BE2C (cell line): ENCODE results near the gene WDR11.

Source experiments
- DNase-seq: peaks from one replicate; pipeline ENCODE4 v3.0.0-alpha.2; 2020
- H3K27me3 ChIP-seq: fragments of 250-450 bp; sonication (Bioruptor Pico); 2 replicates; pipeline ENCODE4 v1.5.1; 2020; ENCODE audit warnings: mild to moderate bottlenecking
- H3K36me3 ChIP-seq: fragments of 250-450 bp; sonication (Bioruptor Pico); 2 replicates; pipeline ENCODE4 v1.5.1; 2020; ENCODE audit warnings: mild to moderate bottlenecking
- H3K4me1 ChIP-seq: fragments of 250-450 bp; sonication (Bioruptor Pico); 2 replicates; pipeline ENCODE4 v1.5.1; 2020
- H3K4me3 ChIP-seq: 2 replicates; pipeline ENCODE4 v1.5.1; 2011; ENCODE audit warnings: low read depth, low read length
- H3K9me3 ChIP-seq: fragments of 250-450 bp; sonication (Bioruptor Pico); 2 replicates; pipeline ENCODE4 v1.5.1; 2020
- CTCF ChIP-seq: IDR thresholded peaks from 2 replicates; pipeline ENCODE4 v1.5.1; 2012; ENCODE audit warnings: mild to moderate bottlenecking, low read depth, low read length

The WDR11 gene

GRCh38 chr10:120827251-120827875 lies 23.8 kb upstream of the WDR11 start:
- Histone ChIP-seq H3K4me3 (no peak overlapping the region), H3K36me3 (no peaks in the 10 kb centered on the region), H3K9me3 (no peaks in the 10 kb centered on the region), H3K27me3 (no peaks in the 10 kb centered on the region), H3K4me1 (no peaks in the 10 kb centered on the region)
- no peak for TF ChIP-seq CTCF
- DNase-seq, result no peak

GRCh38 chr10:120828763-120829319 lies 22.3 kb upstream of the WDR11 start:
- Histone ChIP-seq H3K4me3 (no peak overlapping the region), H3K9me3 (no peaks in the 10 kb centered on the region), H3K36me3 (no peaks in the 10 kb centered on the region), H3K4me1 (no peaks in the 10 kb centered on the region), H3K27me3 (no peaks in the 10 kb centered on the region)
- TF ChIP-seq CTCF, result no peak
- DNase-seq, result no peak

GRCh38 chr10:120832106-120832505 lies 19.1 kb upstream of the WDR11 start:
- no peaks in the 10 kb centered on the region for H3K4me1 ChIP-seq
- no peaks in the 10 kb centered on the region for H3K36me3 ChIP-seq
- no peak for TF ChIP-seq CTCF
- no peaks in the 10 kb centered on the region for H3K27me3 ChIP-seq
- no peaks in the 10 kb centered on the region for H3K9me3 ChIP-seq
- no peak for DNase-seq
- no peak overlapping the region for H3K4me3 ChIP-seq

- Histone ChIP-seq H3K4me3 (no peak overlapping the region), H3K4me1 (no peaks in the 10 kb centered on the region), H3K27me3 (no peaks in the 10 kb centered on the region), H3K36me3 (no peaks in the 10 kb centered on the region), H3K9me3 (no peaks in the 10 kb centered on the region)
- TF ChIP-seq CTCF, result no peak
- DNase-seq, result no peak
These were observed 17.8 kb upstream of the WDR11 start for GRCh38 chr10:120833222-120833928.

GRCh38 chr10:120835603-120836002 lies 15.6 kb upstream of the WDR11 start:
- TF ChIP-seq CTCF, result no peak
- no peaks in the 10 kb centered on the region for H3K4me1 ChIP-seq
- no peak for DNase-seq
- no peaks in the 10 kb centered on the region for H3K9me3 ChIP-seq
- H3K27me3 ChIP-seq, result no peaks in the 10 kb centered on the region
- H3K4me3 ChIP-seq, result no peak overlapping the region
- H3K36me3 ChIP-seq, result no peaks in the 10 kb centered on the region

GRCh38 chr10:120838941-120839340 lies 12.2 kb upstream of the WDR11 start:
- no peak for DNase-seq
- Histone ChIP-seq H3K4me1 (no peaks in the 10 kb centered on the region), H3K9me3 (no peaks in the 10 kb centered on the region), H3K27me3 (no peaks in the 10 kb centered on the region), H3K36me3 (no peaks in the 10 kb centered on the region), H3K4me3 (no peak overlapping the region)
- TF ChIP-seq CTCF, result no peak
